K562 (cell line): ENCODE results near the gene ACER2. TPM values are rescaled to one million over a fixed set of nuclear protein-coding genes. Genes with fewer than 3 reads are reported as not detected.

ENCODE experiments used
- ATAC-seq: fragments of 200-7000 bp; cut with Tn5 transposase; 3 replicates; pipeline ENCODE4 v1.9.1; 2020; ENCODE audit warnings: moderate library complexity
- BruUV-seq: library from RNA; stranded (reverse); fragments of 400-500 nt; replicated peaks from 2 replicates; lab custom pipeline; 2021; lab: Mats Ljungman, UMichigan
- CTCF ChIA-PET: fragments of 300-600 bp; formaldehyde crosslinking; extraction: SDS; loops from one replicate; lab custom pipeline; 2021; ENCODE audit warnings: low intra/inter-chr PET ratio; lab: Yijun Ruan, JAX
- POLR2A ChIA-PET: fragments of 300-600, 350-650 bp; sonication (Branson Sonifier 250); formaldehyde crosslinking; extraction: SDS; loops from one replicate; lab custom pipeline; 2021; ENCODE audit warnings: antibody characterized with exemption, inconsistent platforms; lab: Yijun Ruan, JAX
- DNase-seq, 4 experiments: peaks; one replicate each; pipeline versions ENCODE4 v3.0.0 to v3.0.0-alpha.2; 2011 to 2018; ENCODE audit warnings: low spot score in 3 of 4, mixed read lengths in 3 of 4; ENCODE audit errors: extremely low read depth in 1 of 4
- FAIRE-seq: peaks from 2 replicates; lab custom pipeline; 2011; peaks lifted over from hg19 to GRCh38; lab: Jason Lieb, UNC
- H2AFZ ChIP-seq: 2 replicates; pipeline ENCODE4 v1.6.0; 2011; ENCODE audit warnings: low read depth, low read length, control low read depth, inconsistent platforms
- H3K27ac ChIP-seq: fragments of 200-600 bp; 3 replicates; pipeline ENCODE4 v1.8.0; 2011; ENCODE audit warnings: low read depth, mild to moderate bottlenecking, control low read depth, inconsistent platforms, low read length, moderate library complexity, mixed read lengths; ENCODE audit errors: extremely low read depth
- H3K27me3 ChIP-seq, 2 experiments: fragments of 300-600 bp in 1 of 2; 2 replicates in 1 of 2; 3 replicates in 1 of 2; pipeline versions ENCODE4 v1.6.0 to v1.8.0; 2011; ENCODE audit warnings: inconsistent platforms in 2 of 2, low read length in 2 of 2, mild to moderate bottlenecking in 1 of 2, mixed read lengths in 1 of 2, moderate library complexity in 1 of 2; ENCODE audit not compliant: control insufficient read depth in 2 of 2, insufficient read depth in 2 of 2
- H3K36me3 ChIP-seq: fragments of 300-600 bp; 3 replicates; pipeline ENCODE4 v1.8.0; 2011; ENCODE audit warnings: mild to moderate bottlenecking, low read length, inconsistent platforms; ENCODE audit not compliant: control insufficient read depth, insufficient read depth
- H3K4me1 ChIP-seq, 2 experiments: fragments of 200-600 bp in 1 of 2; replicated peaks in 1 of 2; 2 replicates in 1 of 2; 3 replicates in 1 of 2; pipeline versions ENCODE4 v1.5.1 to v1.8.0; 2011; ENCODE audit warnings: inconsistent platforms in 2 of 2, low read length in 2 of 2, mild to moderate bottlenecking in 1 of 2, mixed read lengths in 1 of 2, moderate library complexity in 1 of 2; ENCODE audit not compliant: control insufficient read depth in 2 of 2, insufficient read depth in 2 of 2
- H3K4me2 ChIP-seq: 2 replicates; pipeline ENCODE4 v1.6.1; 2011; ENCODE audit warnings: low read length, control low read depth, inconsistent platforms, mixed read lengths; ENCODE audit not compliant: insufficient read depth
- H3K4me3 ChIP-seq: fragments of 200-600 bp; sonication (generic), shearing (Covaris generic); 2 replicates; pipeline ENCODE4 v1.5.1; 2016; ENCODE audit warnings: control low read depth, inconsistent platforms
- H3K79me2 ChIP-seq: fragments of 200-600 bp; 3 replicates; pipeline ENCODE4 v1.8.0; 2011; ENCODE audit warnings: low read length, inconsistent platforms; ENCODE audit not compliant: control insufficient read depth, insufficient read depth
- H3K9ac ChIP-seq, 2 experiments: 2 replicates each; pipeline versions ENCODE4 v1.6.0 to v1.6.1; 2011; ENCODE audit warnings: low read depth in 2 of 2, low read length in 2 of 2, control low read depth in 1 of 2, inconsistent platforms in 1 of 2, mild to moderate bottlenecking in 1 of 2, mixed read lengths in 1 of 2; ENCODE audit not compliant: insufficient read depth in 1 of 2
- H3K9me1 ChIP-seq: one replicate; pipeline ENCODE4 v1.6.0; 2011; ENCODE audit warnings: inconsistent platforms, mild to moderate bottlenecking, low read length, moderate library complexity; ENCODE audit not compliant: control insufficient read depth, insufficient read depth
- H3K9me3 ChIP-seq: replicated peaks from 2 replicates; pipeline ENCODE4 v1.5.1; 2011; ENCODE audit warnings: low read depth, low read length, inconsistent platforms; ENCODE audit not compliant: control insufficient read depth, insufficient read depth
- H4K20me1 ChIP-seq: replicated peaks from 2 replicates; pipeline ENCODE4 v1.6.1; 2011; ENCODE audit warnings: low read length, inconsistent platforms, mixed read lengths; ENCODE audit not compliant: control insufficient read depth, insufficient read depth
- DACH1 ChIP-seq: fragments of 450-650 bp; IDR thresholded peaks from 2 replicates; pipeline ENCODE4 v1.6.1; 2018; ENCODE audit not compliant: partially characterized antibody
- EP400 ChIP-seq: fragments of 450-650 bp; IDR thresholded peaks from 2 replicates; pipeline ENCODE4 v1.6.1; 2017; ENCODE audit warnings: antibody characterized with exemption, mild to moderate bottlenecking, moderate library complexity
- POLR2B ChIP-seq: fragments of 450-650 bp; IDR thresholded peaks from 2 replicates; pipeline ENCODE4 v1.6.1; 2018; ENCODE audit warnings: low read depth; ENCODE audit not compliant: partially characterized antibody
- RBM25 ChIP-seq: fragments of 200-400 bp; formaldehyde crosslinking; IDR thresholded peaks from 2 replicates; pipeline ENCODE4 v1.6.1; 2018; ENCODE audit warnings: low read length, low read depth, moderate library complexity; ENCODE audit not compliant: severe bottlenecking
- RCOR1 ChIP-seq, 2 experiments: IDR thresholded peaks; 2 replicates each; pipeline ENCODE4 v1.6.1; 2012; ENCODE audit warnings: low read depth in 2 of 2, low read length in 2 of 2, borderline replicate concordance in 1 of 2, improper control_type of control experiment in 1 of 2
- RFX5 ChIP-seq: IDR thresholded peaks from 2 replicates; pipeline ENCODE4 v1.6.1; 2011; ENCODE audit warnings: low read depth, mild to moderate bottlenecking, improper control_type of control experiment, low read length
- ZNF511 ChIP-seq: sonication (generic); formaldehyde crosslinking; IDR thresholded peaks from 2 replicates; pipeline ENCODE4 v1.8.0; 2022; ENCODE audit warnings: mild to moderate bottlenecking, missing genetic modification reagents
- ZNF717 ChIP-seq: fragments of 250-450 bp; sonication (Bioruptor Pico); IDR thresholded peaks from 2 replicates; pipeline ENCODE4 v1.5.0; 2021
- WGBS: fragments of 100-300 bp; shearing (Covaris generic); methylation state at CpG from one replicate; pipeline ENCODE4 v1.1.6; 2016; ENCODE audit warnings: low coverage, mixed read lengths; ENCODE audit not compliant: insufficient coverage; ENCODE audit errors: missing lambda C conversion rate; 5-methylcytosine and 5-hydroxymethylcytosine counted together
- in situ Hi-C: fragments of 300-500 bp; cut with MboI; formaldehyde crosslinking; loops from 4 replicates; pipeline ENCODE4 v1.15.0; 2018; ENCODE audit warnings: inconsistent platforms, mixed read lengths
- intact Hi-C: fragments of 100-400 bp; cut with micrococcal nuclease; formaldehyde crosslinking; loops from 2 replicates; pipeline ENCODE4 v1.14.2; 2022
- polyA plus RNA-seq, 8 experiments: library from polyadenylated mRNA; depleted of rRNA in 4 of 8; stranded (reverse) in 5 of 8; unstranded in 3 of 8; fragments of >200 nt; fragmentation: Nextera tagmentation in 2 of 8; fragmentation: Illumina TruSeq in 1 of 8; extraction: Ambion mirVana in 2 of 8; extraction: Trizol in 1 of 8; gene quantifications; 2 replicates each; pipeline versions ENCODE4 v1.2.1 to v1.2.3, GENCODE V29; 2011 to 2014; ENCODE audit warnings: inconsistent platforms in 1 of 8, missing spikeins in 1 of 8
- total RNA-seq, 7 experiments: library from RNA; depleted of rRNA in 6 of 7; stranded (reverse); fragments of >200 nt in 6 of 7; fragmentation: Illumina TruSeq in 2 of 7; extraction: Trizol in 2 of 7; gene quantifications; 2 replicates each; pipeline versions ENCODE4 v1.2.1 to v1.2.3, GENCODE V29; 2011 to 2021; ENCODE audit warnings: low replicate concordance in 1 of 7
- TF ChIP-seq, protein P1 (sequence below): fragments of 250-450 bp; sonication (Bioruptor Pico); IDR thresholded peaks from 2 replicates; pipeline ENCODE4 v1.4.0; 2020; ENCODE audit warnings: mild to moderate bottlenecking, moderate library complexity

ACER2 gene
- total and polyA plus RNA-seq, 9 of the 15 experiments (the other 6 are each of a cell fraction or from before 2014, with no cell fraction given): 0.17 to 4.6 (median 3.0) TPM

GRCh38 chr9:19381656-19382055, 27.2 kb upstream of the ACER2 start:
- no peaks in the 10 kb centered on the region for H3K9me1 ChIP-seq
- CTCF ChIA-PET: no interaction called here
- in situ Hi-C loops: no loop called here
- peaks cover 32% of the 10 kb centered on the region for H3K36me3 ChIP-seq
- H3K79me2 ChIP-seq: peaks cover 47% of the 10 kb centered on the region
- H3K9me3 ChIP-seq: no peaks in the 10 kb centered on the region
- POLR2A ChIA-PET: interaction anchor here (0.6 kb wide), 1 partner anchor 18 kb away, joined by 3 read pairs; no protein-coding TSS in a partner anchor
- no peaks in the 10 kb centered on the region for H3K27me3 ChIP-seq
- BruUV-seq: no TSS peak
- FAIRE-seq: no peak
- H3K4me2 ChIP-seq: peak overlapping the region; percentile 95
- 34% methylated on average over 2 of the region's 2 CpGs for WGBS
- intact Hi-C loops: loop anchor here (2.0 to 10.0 kb wide), 3 partner anchors 27 to 187 kb away; partner anchors contain the start of gene ACER2
- DNase-seq: no peak
- TF ChIP-seq POLR2B: no peak
- TF ChIP-seq EP400: 0 out of 2 replicates have a peak, but pooled peaks have one; percentile 4
- TF ChIP-seq, protein P1, sequence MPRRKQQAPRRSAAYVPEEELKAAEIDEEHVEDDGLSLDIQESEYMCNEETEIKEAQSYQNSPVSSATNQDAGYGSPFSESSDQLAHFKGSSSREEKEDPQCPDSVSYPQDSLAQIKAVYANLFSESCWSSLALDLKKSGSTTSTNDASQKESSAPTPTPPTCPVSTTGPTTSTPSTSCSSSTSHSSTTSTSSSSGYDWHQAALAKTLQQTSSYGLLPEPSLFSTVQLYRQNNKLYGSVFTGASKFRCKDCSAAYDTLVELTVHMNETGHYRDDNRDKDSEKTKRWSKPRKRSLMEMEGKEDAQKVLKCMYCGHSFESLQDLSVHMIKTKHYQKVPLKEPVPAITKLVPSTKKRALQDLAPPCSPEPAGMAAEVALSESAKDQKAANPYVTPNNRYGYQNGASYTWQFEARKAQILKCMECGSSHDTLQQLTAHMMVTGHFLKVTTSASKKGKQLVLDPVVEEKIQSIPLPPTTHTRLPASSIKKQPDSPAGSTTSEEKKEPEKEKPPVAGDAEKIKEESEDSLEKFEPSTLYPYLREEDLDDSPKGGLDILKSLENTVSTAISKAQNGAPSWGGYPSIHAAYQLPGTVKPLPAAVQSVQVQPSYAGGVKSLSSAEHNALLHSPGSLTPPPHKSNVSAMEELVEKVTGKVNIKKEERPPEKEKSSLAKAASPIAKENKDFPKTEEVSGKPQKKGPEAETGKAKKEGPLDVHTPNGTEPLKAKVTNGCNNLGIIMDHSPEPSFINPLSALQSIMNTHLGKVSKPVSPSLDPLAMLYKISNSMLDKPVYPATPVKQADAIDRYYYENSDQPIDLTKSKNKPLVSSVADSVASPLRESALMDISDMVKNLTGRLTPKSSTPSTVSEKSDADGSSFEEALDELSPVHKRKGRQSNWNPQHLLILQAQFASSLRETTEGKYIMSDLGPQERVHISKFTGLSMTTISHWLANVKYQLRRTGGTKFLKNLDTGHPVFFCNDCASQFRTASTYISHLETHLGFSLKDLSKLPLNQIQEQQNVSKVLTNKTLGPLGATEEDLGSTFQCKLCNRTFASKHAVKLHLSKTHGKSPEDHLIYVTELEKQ: no peak
- no peak for TF ChIP-seq ZNF717 (CRISPR knock-in tag)
- TF ChIP-seq RCOR1 (IDR thresholded peaks at IDR 0.05; ENCODE audit: borderline replicate concordance in 1 of 2, low read depth in 2 of 2, low read length in 2 of 2): peak in 1 of 2 experiments; percentile 28; a peak in 1 of 4 replicates
- no peak for TF ChIP-seq ZNF511 (CRISPR knock-in tag)
- peak; percentile 35 for TF ChIP-seq DACH1
- peak; percentile 6 for TF ChIP-seq RBM25
- no peak for TF ChIP-seq RFX5
- TF ChIP-seq, all 486 proteins: peak for 4
- ATAC-seq: no peak
- Histone ChIP-seq H3K9ac (peak overlapping the region in 1 of 2 experiments; percentile 84; a peak in 2 of 4 replicates), H3K4me1 (peaks cover 0 to 7% of the 10 kb centered on the region in 2 experiments; a peak in 2 of 5 replicates), H2AFZ (peak overlapping the region; percentile 88), H4K20me1 (0 out of 2 replicates have a peak, but pooled peaks cover 11% of the 10 kb centered on the region), H3K4me3 (peak overlapping the region; percentile 92; the same call in 1 of the 2 replicates), H3K27ac (peak overlapping the region; percentile 88; the same call in 2 of the 3 replicates)
